HG03558 (cell line): ENCODE data around the gene ZNF469.

Experiments used
- ATAC-seq: cut with Tn5 transposase; IDR thresholded peaks from one replicate; pipeline ENCODE4 v1.9.1; 2021; ENCODE audit warnings: moderate number of reproducible peaks; ENCODE audit not compliant: unreplicated experiment; ENCODE audit errors: extremely low read depth

The ZNF469 gene

DNA sequence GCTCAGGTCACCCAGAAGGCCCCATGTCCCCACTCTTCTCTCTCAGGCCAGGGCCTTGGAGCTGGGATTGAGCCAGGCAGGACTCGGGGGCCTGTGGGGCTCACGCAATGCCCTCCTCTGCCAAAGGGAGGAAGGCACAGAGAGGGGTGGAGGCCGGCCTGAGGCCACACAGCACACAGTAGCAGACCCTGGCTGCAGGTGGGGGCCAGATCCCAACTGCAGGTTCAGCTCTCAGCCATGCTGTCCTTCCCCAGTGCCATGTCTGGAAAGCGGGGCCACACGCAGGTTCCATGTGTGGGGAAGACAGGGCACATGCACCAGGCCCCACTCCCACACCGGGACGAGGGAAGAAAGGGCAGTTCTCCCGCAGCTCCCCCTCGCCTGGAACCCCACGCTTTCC lies 37.0 kb downstream of the ZNF469 start:
- ATAC-seq: no peak

DNA sequence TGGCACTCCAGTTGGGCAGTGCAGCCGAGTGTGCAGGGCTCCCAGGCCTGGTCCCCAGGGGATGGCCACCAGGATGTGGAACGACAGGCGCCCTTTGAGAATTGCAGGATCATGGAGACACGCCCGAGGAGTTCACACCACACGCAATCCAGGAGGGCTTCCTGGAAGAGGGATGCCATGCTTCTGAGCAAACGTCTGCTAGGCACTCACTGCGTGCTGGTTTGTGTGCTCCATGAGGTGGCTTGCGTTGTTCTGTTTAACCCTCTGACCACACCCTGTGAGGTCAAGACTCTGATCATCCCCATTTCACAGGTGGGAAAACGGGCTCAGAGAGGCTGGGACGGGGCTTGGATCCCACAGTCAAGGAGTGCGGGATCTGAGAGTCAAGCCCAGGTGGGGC lies 37.7 kb downstream of the ZNF469 start:
- ATAC-seq: no peak

DNA sequence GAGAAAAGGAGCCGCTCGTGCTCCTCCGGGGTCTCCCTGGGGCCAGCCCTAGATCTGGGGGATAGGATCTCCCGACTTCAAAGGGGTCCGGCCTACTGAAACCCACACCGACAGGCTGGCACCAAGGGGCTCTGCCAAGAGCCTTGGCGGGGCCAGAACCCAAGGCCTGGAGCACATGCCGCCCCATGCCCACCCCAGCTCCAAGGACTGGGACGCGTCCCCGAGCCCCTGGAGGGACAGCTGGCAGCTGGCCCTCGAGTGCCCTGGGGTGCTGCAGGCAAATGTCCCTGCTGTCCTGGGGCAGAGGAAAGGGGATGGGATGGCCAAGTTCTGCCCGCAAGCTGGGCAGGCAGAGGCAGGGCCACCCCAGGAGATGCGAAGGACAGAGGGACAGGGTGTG lies 38.5 kb downstream of the ZNF469 start:
- no peak for ATAC-seq

DNA sequence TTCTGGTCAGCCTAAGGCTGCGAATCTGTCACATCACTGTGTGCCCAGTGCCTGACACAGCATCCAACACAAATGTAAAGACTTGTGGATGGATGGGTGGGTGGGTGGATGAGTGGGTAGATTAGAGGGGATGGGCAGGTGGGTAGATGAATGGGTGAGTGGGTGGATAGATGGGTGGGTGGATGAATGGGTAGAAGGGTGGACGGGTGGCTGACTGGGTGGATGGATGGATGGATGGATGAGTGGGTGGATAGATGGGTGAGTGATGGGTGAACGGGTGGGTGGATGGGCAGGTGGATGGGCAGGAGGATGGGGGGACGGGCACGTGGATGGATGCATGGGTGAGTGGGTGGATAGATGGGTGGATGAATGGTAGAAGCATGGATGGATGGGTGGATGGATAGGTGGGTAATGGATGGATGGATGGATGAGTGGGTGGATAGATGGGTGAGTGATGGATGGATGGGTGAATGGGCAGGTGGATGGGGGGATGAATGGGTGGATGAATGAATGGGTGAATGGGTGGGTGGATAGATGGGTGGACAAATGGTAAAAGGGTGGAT lies 39.2 kb downstream of the ZNF469 start:
- no peak for ATAC-seq

DNA sequence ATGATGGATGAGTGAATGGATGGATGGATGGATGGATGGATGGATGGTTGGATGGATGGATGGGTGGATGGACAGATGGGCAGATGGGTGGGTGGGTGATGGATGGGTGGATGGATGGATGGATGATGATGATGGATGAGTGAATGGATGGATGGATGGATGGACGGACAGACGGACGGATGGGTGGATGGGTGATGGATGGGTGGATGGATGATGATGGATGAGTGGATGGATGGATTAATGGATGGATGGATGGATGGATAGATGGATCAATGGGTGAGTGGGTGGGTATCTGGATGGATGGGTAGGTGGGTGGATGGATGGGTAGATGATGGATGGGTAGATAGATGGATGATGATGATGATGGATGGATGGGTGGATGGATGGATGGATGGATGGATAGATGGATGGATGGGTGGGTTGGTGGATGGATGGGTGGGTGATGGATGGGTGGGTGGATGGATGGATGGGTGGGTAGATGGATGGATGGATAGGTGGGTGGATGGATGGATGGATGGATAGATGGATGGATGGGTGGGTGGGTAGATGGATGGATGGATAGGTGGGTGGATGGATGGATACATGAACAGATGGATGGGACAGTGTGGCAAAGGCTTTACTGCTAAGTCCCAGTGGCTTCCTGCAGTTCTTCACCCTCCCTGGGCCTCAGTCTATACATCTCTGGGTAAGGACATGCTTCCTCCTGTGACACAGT lies 40.1 kb downstream of the ZNF469 start:
- ATAC-seq: no peak

DNA sequence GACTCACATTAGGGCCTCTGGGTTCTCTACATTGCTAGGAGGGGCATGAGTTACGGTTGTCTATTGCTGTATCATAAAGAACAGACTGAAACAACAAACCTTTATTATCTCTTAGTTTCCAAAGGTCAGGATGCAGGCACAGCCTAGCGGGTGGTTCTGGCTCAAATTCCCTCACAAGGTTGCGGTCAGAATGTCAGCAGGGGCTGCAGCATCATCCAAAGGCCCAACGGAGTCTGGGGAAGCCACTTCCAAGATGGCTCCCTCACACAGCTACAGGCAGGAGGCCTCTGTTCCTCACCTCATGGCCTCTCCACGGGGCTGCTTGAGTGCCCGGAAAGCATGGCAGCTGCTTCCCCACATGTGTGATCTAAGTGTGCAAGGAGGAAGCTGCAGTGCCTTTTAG lies 40.7 kb downstream of the ZNF469 start:
- no peak for ATAC-seq

DNA sequence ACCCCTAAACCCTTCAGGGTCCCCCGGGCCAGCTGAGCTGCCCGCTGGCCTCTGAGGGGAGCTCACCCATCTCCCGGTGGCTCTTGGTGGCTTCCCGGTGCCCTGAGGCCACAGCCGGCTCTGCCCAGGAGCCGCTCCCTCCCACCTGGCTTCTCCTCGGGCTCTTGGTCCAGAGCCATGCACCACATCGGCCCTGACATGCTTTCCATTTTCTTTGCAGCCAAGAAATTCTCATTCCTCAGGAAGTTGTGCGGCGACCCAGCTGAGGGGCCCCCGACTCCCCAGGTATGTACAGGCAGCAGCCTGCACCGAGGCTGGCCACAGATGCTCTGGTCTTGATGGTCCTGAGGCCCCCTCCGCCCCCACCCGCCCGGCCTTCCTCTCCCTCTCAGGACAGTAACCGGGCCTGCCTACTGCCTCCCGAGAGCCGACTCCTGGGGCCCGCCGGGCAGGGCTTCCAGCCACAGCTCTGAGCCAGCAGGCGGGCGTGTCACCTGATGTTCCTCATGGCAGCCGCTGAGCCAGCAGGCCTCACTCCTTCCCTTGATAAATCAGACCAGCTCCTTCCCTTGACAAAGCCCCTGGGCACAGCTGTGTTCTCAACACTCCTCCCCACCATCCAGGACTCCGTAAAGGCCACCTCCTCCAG lies 42.0 kb downstream of the ZNF469 start:
- ATAC-seq: no peak

DNA sequence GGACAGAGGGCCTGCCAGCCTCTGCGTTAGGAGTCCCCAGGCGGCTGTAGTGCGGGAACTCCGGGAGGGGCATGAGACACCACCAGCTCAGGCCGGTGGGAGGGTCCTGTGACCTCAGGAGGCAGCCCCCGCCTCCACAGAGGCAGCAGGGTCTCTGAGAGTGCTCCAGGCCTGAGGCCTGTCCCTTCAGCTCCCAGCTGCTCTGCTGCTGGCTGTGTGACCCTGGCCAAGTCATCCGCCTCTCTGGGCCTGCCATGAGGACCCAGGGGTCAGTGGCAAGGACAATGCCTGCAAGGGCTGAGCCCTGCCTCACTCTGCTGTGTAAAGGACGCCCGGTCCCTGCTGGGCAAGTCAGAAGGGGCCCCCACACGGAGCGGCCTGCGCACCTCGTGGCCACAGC lies 43.3 kb downstream of the ZNF469 start:
- no peak for ATAC-seq

DNA sequence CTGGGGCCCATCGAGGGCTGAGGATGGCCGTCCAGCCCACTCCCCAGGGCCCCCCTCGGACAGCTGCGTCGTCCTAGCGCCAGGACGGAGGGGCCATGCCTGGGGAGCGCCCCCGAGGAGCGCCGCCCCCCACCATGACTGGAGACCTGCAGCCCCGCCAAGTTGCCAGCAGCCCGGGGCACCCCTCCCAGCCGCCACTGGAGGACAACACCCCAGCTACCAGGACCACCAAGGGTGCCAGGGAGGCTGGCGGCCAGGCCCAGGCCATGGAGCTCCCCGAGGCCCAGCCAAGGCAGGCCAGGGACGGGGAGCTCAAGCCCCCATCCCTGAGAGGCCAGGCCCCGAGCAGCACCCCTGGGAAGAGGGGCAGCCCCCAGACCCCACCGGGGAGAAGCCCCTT lies 44.6 kb downstream of the ZNF469 start:
- ATAC-seq: no peak

DNA sequence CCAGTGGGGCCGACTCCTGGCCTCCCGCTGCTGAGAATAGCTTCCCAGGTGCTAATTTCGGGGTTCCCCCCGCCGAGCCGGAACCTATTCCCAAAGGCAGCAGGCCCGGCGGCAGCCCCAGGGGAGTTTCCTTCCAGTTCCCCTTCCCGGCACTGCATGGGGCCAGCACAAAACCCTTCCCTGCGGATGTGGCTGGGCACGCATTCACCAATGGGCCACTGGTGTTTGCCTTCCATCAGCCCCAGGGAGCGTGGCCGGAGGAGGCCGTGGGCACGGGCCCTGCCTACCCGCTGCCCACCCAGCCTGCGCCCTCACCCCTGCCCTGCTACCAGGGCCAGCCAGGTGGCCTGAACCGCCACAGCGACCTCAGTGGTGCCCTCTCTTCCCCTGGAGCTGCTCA lies 45.4 kb downstream of the ZNF469 start:
- ATAC-seq: no peak

DNA sequence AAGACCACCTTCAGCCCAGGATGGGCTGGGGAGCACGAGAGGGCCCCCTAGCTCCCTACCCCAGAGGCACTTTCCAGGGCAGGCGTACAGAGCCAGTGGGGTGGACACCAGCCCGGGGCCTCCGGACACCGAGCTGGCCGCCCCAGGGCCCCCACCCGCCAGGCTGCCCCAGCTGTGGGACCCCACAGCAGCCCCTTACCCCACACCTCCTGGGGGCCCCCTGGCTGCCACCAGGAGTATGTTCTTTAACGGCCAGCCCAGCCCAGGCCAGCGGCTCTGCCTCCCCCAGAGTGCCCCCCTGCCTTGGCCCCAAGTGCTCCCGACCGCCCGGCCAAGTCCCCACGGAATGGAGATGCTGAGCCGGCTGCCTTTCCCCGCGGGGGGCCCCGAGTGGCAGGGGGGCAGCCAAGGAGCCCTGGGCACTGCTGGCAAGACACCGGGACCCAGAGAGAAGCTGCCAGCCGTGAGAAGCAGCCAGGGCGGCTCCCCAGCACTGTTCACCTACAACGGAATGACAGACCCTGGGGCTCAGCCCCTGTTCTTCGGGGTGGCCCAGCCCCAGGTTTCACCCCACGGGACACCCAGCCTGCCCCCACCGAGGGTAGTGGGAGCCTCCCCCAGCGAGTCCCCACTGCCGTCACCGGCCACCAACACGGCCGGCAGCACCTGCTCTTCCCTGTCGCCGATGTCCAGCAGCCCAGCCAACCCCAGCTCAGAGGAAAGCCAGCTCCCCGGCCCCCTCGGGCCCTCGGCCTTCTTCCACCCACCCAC lies 46.0 kb downstream of the ZNF469 start:
- ATAC-seq: no peak

DNA sequence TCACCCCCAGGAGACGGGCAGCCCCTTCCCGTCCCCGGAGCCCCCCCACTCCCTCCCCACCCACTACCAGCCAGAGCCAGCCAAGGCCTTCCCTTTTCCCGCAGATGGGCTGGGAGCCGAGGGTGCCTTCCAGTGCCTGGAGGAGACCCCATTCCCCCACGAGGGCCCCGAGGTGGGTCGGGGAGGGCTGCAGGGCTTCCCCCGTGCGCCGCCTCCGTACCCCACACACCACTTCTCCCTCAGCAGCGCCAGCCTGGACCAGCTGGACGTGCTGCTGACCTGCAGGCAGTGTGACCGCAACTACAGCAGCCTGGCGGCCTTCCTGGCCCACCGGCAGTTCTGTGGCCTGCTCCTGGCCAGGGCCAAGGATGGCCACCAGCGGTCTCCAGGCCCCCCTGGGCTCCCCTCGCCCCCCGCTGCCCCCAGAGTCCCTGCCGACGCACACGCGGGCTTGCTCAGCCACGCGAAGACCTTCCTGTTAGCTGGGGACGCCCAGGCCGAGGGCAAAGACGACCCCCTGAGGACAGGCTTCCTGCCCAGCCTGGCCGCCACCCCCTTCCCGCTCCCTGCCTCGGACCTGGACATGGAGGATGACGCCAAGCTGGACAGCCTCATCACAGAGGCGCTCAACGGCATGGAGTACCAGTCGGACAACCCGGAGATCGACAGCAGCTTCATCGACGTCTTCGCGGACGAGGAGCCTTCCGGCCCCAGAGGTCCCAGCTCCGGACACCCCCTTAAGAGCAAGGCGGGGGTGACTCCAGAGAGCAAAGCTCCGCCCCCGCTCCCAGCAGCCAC lies 46.8 kb downstream of the ZNF469 start:
- ATAC-seq: no peak

DNA sequence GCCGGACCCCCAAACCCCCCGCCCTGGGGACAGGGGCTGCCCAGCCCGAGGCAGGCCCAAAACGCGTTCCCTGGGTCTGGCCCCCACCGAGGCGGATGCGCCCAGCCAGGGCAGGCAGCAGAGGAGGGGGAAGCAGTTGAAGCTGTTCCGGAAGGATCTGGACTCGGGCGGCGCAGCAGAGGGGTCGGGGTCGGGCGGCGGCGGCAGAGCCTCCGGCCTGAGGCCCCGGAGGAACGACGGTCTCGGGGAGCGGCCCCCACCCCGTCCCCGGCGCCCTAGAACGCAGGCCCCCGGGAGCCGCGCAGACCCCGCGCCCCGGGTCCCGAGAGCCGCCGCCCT lies 47.4 kb downstream of the ZNF469 start:
- ATAC-seq: no peak

DNA sequence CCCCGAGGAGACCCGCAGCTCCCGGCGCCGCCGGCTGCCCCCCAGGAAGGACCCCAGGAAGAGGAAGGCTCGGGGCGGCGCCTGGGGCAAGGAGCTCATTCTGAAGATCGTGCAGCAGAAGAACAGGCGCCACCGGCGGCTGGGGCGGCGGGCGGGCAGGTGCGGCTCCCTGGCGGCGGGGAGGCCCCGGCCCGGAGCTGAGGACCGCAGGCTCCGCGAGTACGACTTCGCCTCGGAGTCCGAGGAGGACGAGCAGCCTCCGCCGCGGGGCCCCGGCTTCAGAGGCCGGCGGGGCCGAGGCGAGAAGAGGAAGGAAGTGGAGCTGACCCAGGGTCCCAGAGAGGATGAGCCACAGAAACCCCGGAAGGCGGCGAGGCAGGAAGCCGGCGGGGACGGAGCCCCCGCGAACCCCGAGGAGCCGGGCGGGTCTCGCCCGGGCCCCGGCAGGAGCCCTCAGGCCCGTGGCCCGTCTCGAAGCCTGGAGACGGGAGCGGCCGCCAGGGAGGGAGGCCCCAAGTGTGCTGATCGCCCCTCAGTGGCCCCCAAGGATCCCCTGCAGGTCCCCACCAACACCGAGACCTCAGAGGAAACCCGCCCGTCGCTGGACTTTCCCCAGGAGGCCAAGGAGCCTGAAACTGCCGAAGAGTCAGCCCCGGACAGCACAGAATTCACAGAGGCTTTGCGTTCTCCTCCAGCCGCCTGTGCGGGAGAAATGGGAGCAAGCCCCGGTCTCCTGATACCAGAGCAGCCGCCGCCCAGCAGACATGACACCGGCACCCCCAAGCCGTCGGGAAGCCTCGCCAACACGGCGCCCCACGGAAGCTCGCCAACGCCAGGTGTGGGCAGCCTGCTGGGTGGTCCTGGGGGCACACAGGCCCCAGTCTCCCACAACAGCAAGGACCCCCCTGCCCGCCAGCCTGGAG lies 48.0 kb downstream of the ZNF469 start:
- no peak for ATAC-seq

DNA sequence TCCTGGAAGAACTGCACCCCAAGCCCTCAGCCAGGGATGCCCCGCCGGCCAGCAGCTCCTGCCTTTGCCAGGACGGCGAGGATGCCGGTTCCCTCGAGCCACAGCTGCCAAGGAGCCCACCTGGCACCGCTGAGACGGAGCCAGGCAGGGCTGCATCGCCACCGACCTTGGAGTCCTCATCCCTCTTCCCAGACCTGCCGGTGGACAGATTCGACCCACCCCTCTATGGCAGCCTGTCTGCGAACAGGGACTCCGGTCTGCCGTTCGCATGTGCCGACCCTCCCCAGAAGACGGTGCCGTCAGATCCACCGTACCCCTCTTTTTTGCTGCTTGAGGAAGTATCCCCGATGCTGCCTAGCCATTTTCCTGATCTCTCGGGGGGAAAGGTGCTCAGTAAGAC lies 48.9 kb downstream of the ZNF469 start:
- no peak for ATAC-seq

DNA sequence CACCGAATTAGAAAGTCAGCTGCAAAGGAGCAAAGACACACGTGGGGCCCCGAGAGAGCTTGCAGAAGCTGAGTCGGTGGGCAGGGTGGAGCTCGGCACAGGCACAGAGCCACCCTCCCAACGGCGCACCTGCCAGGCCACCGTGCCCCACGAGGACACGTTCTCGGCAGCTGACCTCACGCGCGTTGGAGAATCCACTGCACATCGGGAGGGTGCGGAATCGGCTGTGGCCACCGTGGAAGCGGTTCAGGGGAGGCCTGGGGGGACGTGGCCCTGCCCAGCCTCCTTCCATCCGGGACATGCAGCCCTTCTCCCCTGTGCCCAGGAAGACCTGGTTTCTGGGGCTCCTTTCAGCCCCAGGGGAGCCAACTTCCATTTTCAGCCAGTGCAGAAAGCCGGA lies 49.4 kb downstream of the ZNF469 start:
- no peak for ATAC-seq
